ENCODE results near the gene SEZ6L2.
"Not testable (repeated sequence)": the region's sequence is repeated elsewhere in the genome, so short reads cannot be mapped to it uniquely, and the experiment has no call there.

The SEZ6L2 gene

DNA sequence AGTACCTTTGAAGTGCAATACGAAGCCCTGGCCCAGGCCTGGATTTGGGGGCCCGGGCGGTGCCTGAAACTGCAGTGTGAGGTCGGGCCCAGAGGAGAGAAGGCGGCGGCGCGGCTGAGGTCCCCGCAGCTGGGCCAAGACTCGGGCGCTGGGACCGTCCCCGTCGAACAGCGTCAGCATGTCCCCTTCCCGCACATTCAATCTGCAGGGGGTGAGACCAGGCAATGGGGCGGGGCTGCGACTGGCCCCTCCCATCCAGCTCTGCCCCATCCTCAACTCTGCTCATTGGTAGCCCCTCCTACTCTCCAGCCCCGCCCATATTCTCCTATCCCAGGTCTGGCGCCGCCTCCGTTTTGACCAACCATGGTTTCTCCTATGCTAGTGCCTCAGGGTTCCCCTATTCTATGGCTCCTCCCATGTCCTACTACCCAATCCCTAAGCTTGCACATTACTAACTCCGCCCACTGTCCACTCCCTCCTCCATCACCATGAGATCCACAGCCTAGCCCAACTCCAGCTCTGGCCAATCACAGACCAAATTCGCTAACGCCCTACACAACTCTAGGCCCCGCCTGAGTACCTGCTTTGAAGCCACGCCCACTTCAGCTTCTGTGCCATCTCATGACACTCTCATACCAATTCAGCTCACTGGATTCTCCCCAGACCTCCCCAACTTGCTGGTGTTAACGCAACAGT, 21.9 kb downstream of the SEZ6L2 start:
- H3K4me1 ChIP-seq (ENCODE audit: control insufficient read depth, insufficient read depth, low read length), result no peaks in the 10 kb centered on the region
- H3K27me3 ChIP-seq (replicated peaks; ENCODE audit: control insufficient read depth, insufficient read depth, low read length), result peaks cover 32% of the 10 kb centered on the region
- no peak overlapping the region for H3K4me3 ChIP-seq (ENCODE audit: low read length)
- peaks cover 4% of the 10 kb centered on the region for H3K9me3 ChIP-seq (ENCODE audit: control insufficient read depth, low read length)
- DNase-seq (ENCODE audit: low read depth), result no peak
- H3K36me3 ChIP-seq (ENCODE audit: control insufficient read depth, insufficient read depth, low read length, severe bottlenecking), result no peaks in the 10 kb centered on the region
- H3K9ac ChIP-seq (ENCODE audit: low read length), result no peak overlapping the region

DNA sequence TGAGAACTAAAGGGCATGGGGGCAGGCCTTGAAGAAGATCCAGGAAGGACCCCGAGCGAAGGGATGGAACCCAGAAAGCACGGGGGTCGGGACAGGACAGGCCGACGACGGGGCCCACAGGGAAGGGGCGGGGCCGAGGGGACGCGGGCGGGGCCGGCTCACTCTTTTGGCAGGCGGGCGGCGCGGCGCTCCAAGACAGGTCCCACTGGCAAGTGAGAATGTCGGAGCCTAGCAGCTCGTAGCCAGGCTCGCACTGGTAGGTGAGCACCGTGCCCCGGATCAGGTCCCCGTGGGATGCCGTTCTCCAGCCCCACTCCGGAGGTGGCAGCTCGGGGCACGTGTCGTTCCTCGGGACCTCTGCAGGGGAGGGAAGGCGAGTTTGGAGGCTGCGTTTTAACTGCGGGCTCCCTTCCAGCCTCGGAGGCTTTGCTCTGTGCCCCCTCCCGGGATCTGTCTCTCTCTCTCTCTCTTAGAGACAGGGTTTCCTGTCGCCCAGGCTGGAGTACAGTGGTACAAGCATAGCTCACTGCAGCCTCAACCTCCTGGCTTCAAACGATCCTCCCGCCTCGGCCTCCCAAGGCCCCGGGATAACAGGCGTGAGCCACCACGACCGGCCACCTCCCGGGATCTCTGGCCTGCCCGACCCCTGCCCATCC, 22.6 kb downstream of the SEZ6L2 start:
- no peak for DNase-seq (ENCODE audit: low read depth)
- Histone ChIP-seq H3K4me3 (ENCODE audit: low read length) (no peak overlapping the region), H3K9me3 (ENCODE audit: control insufficient read depth, low read length) (peaks cover 4% of the 10 kb centered on the region), H3K9ac (ENCODE audit: low read length) (no peak overlapping the region), H3K36me3 (ENCODE audit: control insufficient read depth, insufficient read depth, low read length, severe bottlenecking) (no peaks in the 10 kb centered on the region), H3K27me3 (replicated peaks; ENCODE audit: control insufficient read depth, insufficient read depth, low read length) (peaks cover 32% of the 10 kb centered on the region), H3K4me1 (ENCODE audit: control insufficient read depth, insufficient read depth, low read length) (no peaks in the 10 kb centered on the region)

DNA sequence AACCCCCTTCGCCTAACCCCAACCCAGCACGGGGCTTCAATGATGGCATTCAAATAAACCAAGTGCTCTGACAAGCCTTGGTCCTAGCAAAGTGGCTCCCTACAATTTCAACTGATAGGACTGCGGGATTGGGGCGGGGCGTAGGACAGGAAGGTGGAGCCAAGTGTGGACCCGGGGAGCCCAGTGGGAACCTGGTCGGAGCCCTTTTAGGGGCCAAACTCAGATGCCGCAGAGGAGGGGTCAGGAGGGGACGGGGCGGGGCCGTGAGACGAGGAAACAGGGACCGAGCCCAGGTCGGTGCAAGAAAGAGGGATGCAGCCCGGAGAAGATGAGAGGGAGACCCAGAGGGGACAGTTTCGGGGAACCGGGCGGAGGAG, 23.1 kb downstream of the SEZ6L2 start:
- Histone ChIP-seq H3K4me1 (ENCODE audit: control insufficient read depth, insufficient read depth, low read length) (no peaks in the 10 kb centered on the region), H3K9ac (ENCODE audit: low read length) (no peak overlapping the region), H3K9me3 (ENCODE audit: control insufficient read depth, low read length) (peaks cover 4% of the 10 kb centered on the region), H3K4me3 (ENCODE audit: low read length) (no peak overlapping the region), H3K36me3 (ENCODE audit: control insufficient read depth, insufficient read depth, low read length, severe bottlenecking) (no peaks in the 10 kb centered on the region), H3K27me3 (replicated peaks; ENCODE audit: control insufficient read depth, insufficient read depth, low read length) (peaks cover 32% of the 10 kb centered on the region)
- DNase-seq (ENCODE audit: low read depth), result no peak

- Histone ChIP-seq H3K9me3 (ENCODE audit: control insufficient read depth, low read length) (peaks cover 4% of the 10 kb centered on the region), H3K9ac (ENCODE audit: low read length) (no peak overlapping the region), H3K27me3 (replicated peaks; ENCODE audit: control insufficient read depth, insufficient read depth, low read length) (peaks cover 32% of the 10 kb centered on the region), H3K4me1 (ENCODE audit: control insufficient read depth, insufficient read depth, low read length) (no peaks in the 10 kb centered on the region), H3K36me3 (ENCODE audit: control insufficient read depth, insufficient read depth, low read length, severe bottlenecking) (no peaks in the 10 kb centered on the region), H3K4me3 (ENCODE audit: low read length) (no peak overlapping the region)
- DNase-seq (ENCODE audit: low read depth), result no peak
These were observed 24.1 kb downstream of the SEZ6L2 start for GRCh38 chr16:29875206-29875605.

GRCh38 chr16:29873319-29873718, 26.0 kb downstream of the SEZ6L2 start:
- H3K4me3 ChIP-seq (ENCODE audit: low read length), result no peak overlapping the region
- H3K4me1 ChIP-seq (ENCODE audit: control insufficient read depth, insufficient read depth, low read length), result no peaks in the 10 kb centered on the region
- H3K9ac ChIP-seq (ENCODE audit: low read length), result no peak overlapping the region
- H3K36me3 ChIP-seq (ENCODE audit: control insufficient read depth, insufficient read depth, low read length, severe bottlenecking), result no peaks in the 10 kb centered on the region
- DNase-seq (ENCODE audit: low read depth), result no peak
- H3K9me3 ChIP-seq (ENCODE audit: control insufficient read depth, low read length), result peaks cover 4% of the 10 kb centered on the region
- H3K27me3 ChIP-seq (replicated peaks; ENCODE audit: control insufficient read depth, insufficient read depth, low read length), result peaks cover 29% of the 10 kb centered on the region

GRCh38 chr16:29871822-29872546, 27.4 kb downstream of the SEZ6L2 start:
- peaks cover 20% of the 10 kb centered on the region for H3K27me3 ChIP-seq (replicated peaks; ENCODE audit: control insufficient read depth, insufficient read depth, low read length)
- H3K9ac ChIP-seq (ENCODE audit: low read length), result no peak overlapping the region
- H3K9me3 ChIP-seq (ENCODE audit: control insufficient read depth, low read length), result no peaks in the 10 kb centered on the region
- H3K4me1 ChIP-seq (ENCODE audit: control insufficient read depth, insufficient read depth, low read length), result no peaks in the 10 kb centered on the region
- H3K4me3 ChIP-seq (ENCODE audit: low read length), result no peak overlapping the region
- H3K36me3 ChIP-seq (ENCODE audit: control insufficient read depth, insufficient read depth, low read length, severe bottlenecking), result no peaks in the 10 kb centered on the region
- DNase-seq (ENCODE audit: low read depth), result no peak

GRCh38 chr16:29869067-29869466, 30.3 kb downstream of the SEZ6L2 start:
- H3K4me1 ChIP-seq (ENCODE audit: control insufficient read depth, insufficient read depth, low read length), result not testable (repeated sequence)

GRCh38 chr16:29868396-29869009, 30.8 kb downstream of the SEZ6L2 start:
- no peak overlapping the region for H3K9ac ChIP-seq (ENCODE audit: low read length)
- H3K27me3 ChIP-seq (replicated peaks; ENCODE audit: control insufficient read depth, insufficient read depth, low read length), result peaks cover 6% of the 10 kb centered on the region
- no peak for DNase-seq (ENCODE audit: low read depth)
- no peaks in the 10 kb centered on the region for H3K36me3 ChIP-seq (ENCODE audit: control insufficient read depth, insufficient read depth, low read length, severe bottlenecking)
- no peak overlapping the region for H3K4me3 ChIP-seq (ENCODE audit: low read length)
- no peaks in the 10 kb centered on the region for H3K4me1 ChIP-seq (ENCODE audit: control insufficient read depth, insufficient read depth, low read length)
- no peaks in the 10 kb centered on the region for H3K9me3 ChIP-seq (ENCODE audit: control insufficient read depth, low read length)

More at GRCh38 chr16:29869067-29869466, 30.3 kb downstream of the SEZ6L2 start:
- DNase-seq (ENCODE audit: low read depth); H3K4me3 ChIP-seq (ENCODE audit: low read length); H3K27me3 ChIP-seq (replicated peaks; ENCODE audit: control insufficient read depth, insufficient read depth, low read length); H3K9ac ChIP-seq (ENCODE audit: low read length); H3K9me3 ChIP-seq (ENCODE audit: control insufficient read depth, low read length); H3K36me3 ChIP-seq (ENCODE audit: control insufficient read depth, insufficient read depth, low read length, severe bottlenecking): not testable (repeated sequence)

DNA sequence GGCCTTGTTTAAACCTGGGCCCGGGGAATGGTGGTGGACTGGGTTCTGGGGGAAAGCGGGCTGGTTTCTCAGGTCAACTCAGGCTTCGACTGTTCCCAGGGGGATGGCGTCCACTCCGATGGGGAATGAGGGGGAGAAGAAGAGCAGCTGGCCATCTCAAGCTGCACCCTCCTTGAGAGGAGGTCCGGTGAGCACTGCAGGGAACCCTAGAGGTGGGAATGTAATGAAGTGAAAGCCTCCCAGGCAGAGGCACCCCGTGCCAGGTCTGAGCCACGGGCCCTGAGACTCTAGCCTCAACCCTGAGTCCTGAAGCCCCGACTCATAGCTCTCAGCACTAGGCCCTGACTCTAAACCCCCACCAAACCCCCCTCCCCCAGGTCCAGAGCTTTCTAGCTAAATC, 35.1 kb downstream of the SEZ6L2 start:
- Histone ChIP-seq H3K36me3 (ENCODE audit: control insufficient read depth, insufficient read depth, low read length, severe bottlenecking) (peaks cover 16% of the 10 kb centered on the region), H3K27me3 (replicated peaks; ENCODE audit: control insufficient read depth, insufficient read depth, low read length) (peaks cover 6% of the 10 kb centered on the region), H3K9me3 (ENCODE audit: control insufficient read depth, low read length) (no peaks in the 10 kb centered on the region), H3K4me3 (ENCODE audit: low read length) (no peak overlapping the region), H3K4me1 (ENCODE audit: control insufficient read depth, insufficient read depth, low read length) (peaks cover 14% of the 10 kb centered on the region), H3K9ac (ENCODE audit: low read length) (no peak overlapping the region)
- DNase-seq (ENCODE audit: low read depth), result no peak

DNA sequence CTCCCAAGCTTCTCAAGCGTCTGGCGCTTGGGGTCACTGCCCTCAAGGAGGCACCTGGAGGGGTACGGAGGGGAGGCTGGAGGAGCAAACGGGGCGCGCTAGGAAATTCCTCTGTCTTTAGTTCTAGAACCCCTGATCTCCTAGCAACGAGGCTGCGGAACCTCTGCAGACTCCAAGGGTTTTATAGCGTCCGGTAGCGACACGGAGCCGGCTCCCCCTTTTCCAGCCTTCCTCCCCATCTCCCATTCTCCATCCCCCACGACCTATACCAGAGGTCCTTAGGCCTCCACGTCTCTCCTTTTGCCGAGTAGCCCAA, 35.7 kb downstream of the SEZ6L2 start:
- Histone ChIP-seq H3K36me3 (ENCODE audit: control insufficient read depth, insufficient read depth, low read length, severe bottlenecking) (peaks cover 21% of the 10 kb centered on the region), H3K4me3 (ENCODE audit: low read length) (peak overlapping the region; percentile 62), H3K9ac (ENCODE audit: low read length) (no peak overlapping the region), H3K27me3 (replicated peaks; ENCODE audit: control insufficient read depth, insufficient read depth, low read length) (peaks cover 6% of the 10 kb centered on the region), H3K4me1 (ENCODE audit: control insufficient read depth, insufficient read depth, low read length) (peaks cover 14% of the 10 kb centered on the region), H3K9me3 (ENCODE audit: control insufficient read depth, low read length) (no peaks in the 10 kb centered on the region)
- DNase-seq (ENCODE audit: low read depth), result no peak

All from adipocyte (in vitro differentiated cells).